ENCODE data around the gene RNF40. TPM values are rescaled to one million over a fixed set of nuclear protein-coding genes. Genes with fewer than 3 reads are reported as not detected.

RNF40 gene
- total and polyA plus RNA-seq, 2 of the 8 experiments (the other 6 are each of a cell fraction or from before 2014, with no cell fraction given): 38.5 to 68.7 TPM

DNA sequence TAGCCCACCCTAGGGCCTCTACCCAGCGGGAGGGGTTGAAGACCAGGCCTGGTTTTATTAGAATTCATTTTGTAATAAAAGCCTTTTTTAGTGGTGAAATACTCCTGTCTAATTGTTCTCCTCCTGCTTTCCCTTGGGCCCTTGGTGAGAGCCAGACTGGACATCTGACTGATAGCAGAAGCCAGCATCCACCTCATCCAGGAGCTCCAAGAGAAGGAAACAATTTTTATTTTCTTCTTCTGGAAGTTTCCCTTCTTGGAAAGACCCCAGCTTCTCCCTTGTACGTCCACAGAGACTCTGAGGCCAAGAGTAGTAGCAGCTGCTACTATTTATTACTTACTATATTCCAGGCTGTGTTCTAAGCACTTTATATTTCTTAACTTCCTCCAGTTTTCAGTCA is 17.9 kb upstream of the RNF40 start:
- no peak overlapping the region for H3K14ac ChIP-seq (ENCODE audit: insufficient read length)
- no peak overlapping the region for H2BK15ac ChIP-seq (ENCODE audit: low read length)
- no peak overlapping the region for H3K27ac ChIP-seq (ENCODE audit: low read depth, low read length)
- no peak overlapping the region for H2AK5ac ChIP-seq (ENCODE audit: low read depth, low read length)
- no peak for DNase-seq (ENCODE audit: low read depth in 1 of 2, low spot score in 2 of 2)
- H3K9me3 ChIP-seq (ENCODE audit: insufficient read depth in 2 of 2, low read depth in 1 of 2, low read length in 1 of 2): no peaks in the 10 kb centered on the region
- no peak overlapping the region for H2AFZ ChIP-seq (ENCODE audit: low read length)
- no peak for FAIRE-seq
- H3K36me3 ChIP-seq (ENCODE audit: control insufficient read depth in 2 of 4, insufficient read depth in 4 of 4, low read length in 3 of 4): peaks cover 0 to 18% (median 2%) of the 10 kb centered on the region in 4 experiments; a peak in 5 of 8 replicates
- no peak overlapping the region for H2BK20ac ChIP-seq (ENCODE audit: low read length)
- H3K9ac ChIP-seq (replicated peaks in 1 of 4; ENCODE audit: extremely low read depth in 1 of 4, low read depth in 3 of 4, low read length in 3 of 4): no peak overlapping the region
- H3K18ac ChIP-seq (ENCODE audit: extremely low read depth, low read length): no peak overlapping the region
- H3K4ac ChIP-seq (replicated peaks; ENCODE audit: insufficient read length, low read depth, low read length): no peak overlapping the region
- no peak overlapping the region for H4K5ac ChIP-seq (ENCODE audit: insufficient read length, low read depth, low read length)
- peaks cover 2 to 3% of the 10 kb centered on the region in 2 experiments for H4K20me1 ChIP-seq (replicated peaks in 1 of 2; ENCODE audit: control insufficient read depth in 1 of 2, insufficient read depth in 2 of 2, low read length in 2 of 2)
- H3K23ac ChIP-seq (ENCODE audit: insufficient read length): no peak overlapping the region
- H3K4me2 ChIP-seq (ENCODE audit: insufficient read depth in 1 of 2, low read depth in 2 of 2, low read length in 2 of 2): no peak overlapping the region
- no peaks in the 10 kb centered on the region for H3K27me3 ChIP-seq (replicated peaks in 1 of 4; ENCODE audit: control insufficient read depth in 3 of 4, extremely low read depth in 1 of 4, insufficient read depth in 3 of 4, low read length in 3 of 4)
- H3K4me3 ChIP-seq (ENCODE audit: extremely low read depth in 1 of 4, insufficient read depth in 2 of 4, low read depth in 3 of 4, low read length in 4 of 4): no peak overlapping the region
- H4K91ac ChIP-seq (replicated peaks; ENCODE audit: insufficient read length, low read length): no peak overlapping the region
- no peak overlapping the region for H2BK12ac ChIP-seq (ENCODE audit: low read depth, low read length)
- no peaks in the 10 kb centered on the region; a peak in 1 of 4 replicates for H3K79me2 ChIP-seq (ENCODE audit: control insufficient read depth in 1 of 2, insufficient read depth in 2 of 2, low read length in 2 of 2)
- CTCF ChIA-PET (ENCODE audit: partially characterized antibody): no interaction called here
- H2BK5ac ChIP-seq (ENCODE audit: low read depth, low read length): no peak overlapping the region
- H3K56ac ChIP-seq (replicated peaks; ENCODE audit: insufficient read length, low read depth, low read length): no peak overlapping the region
- H4K8ac ChIP-seq (ENCODE audit: extremely low read depth, insufficient read depth, low read length): no peak overlapping the region
- 83% methylated on average over 2 of the region's 2 CpGs; no CpG with 5 or more reads in 1 of the 2 experiments for WGBS, 2 experiments (ENCODE audit: extremely low coverage in 1 of 2, insufficient coverage in 1 of 2, insufficient read length in 1 of 2, insufficient replicate concordance in 2 of 2, low coverage in 1 of 2, low lambda C conversion rate in 2 of 2, missing lambda C conversion rate in 1 of 2)
- H3K79me1 ChIP-seq (ENCODE audit: low read depth, low read length): no peaks in the 10 kb centered on the region
- H3K23me2 ChIP-seq (ENCODE audit: low read depth, low read length): peaks cover 5% of the 10 kb centered on the region; the same call in 1 of the 2 replicates
- no peak overlapping the region for H2BK120ac ChIP-seq (replicated peaks; ENCODE audit: low read depth, low read length)
- POLR2A ChIA-PET (ENCODE audit: partially characterized antibody): interaction anchor here (0.8 to 1.3 kb wide), 4 partner anchors 9 to 32 kb away, joined by 3 to 4 read pairs (median 4); partner anchors contain the start of genes CFAP119 and RNF40
- peaks cover 0 to 7% (median 2%) of the 10 kb centered on the region in 4 experiments; a peak in 5 of 7 replicates for H3K4me1 ChIP-seq (replicated peaks in 1 of 4; ENCODE audit: control insufficient read depth in 3 of 4, insufficient read depth in 4 of 4, low read length in 3 of 4)
- no peak for TF ChIP-seq TBP (IDR thresholded peaks at IDR 0.05; ENCODE audit: low read depth, low read length)
- no peak for TF ChIP-seq CTBP2 (IDR thresholded peaks at IDR 0.05; ENCODE audit: borderline replicate concordance, insufficient read depth, insufficient read length, low read length)
- no peak for TF ChIP-seq CEBPB (IDR thresholded peaks at IDR 0.05; ENCODE audit: low read depth, low read length)
- no peak for TF ChIP-seq GTF2F1 (IDR thresholded peaks at IDR 0.05; ENCODE audit: borderline replicate concordance, low read depth, low read length)
- TF ChIP-seq TCF12 (IDR thresholded peaks at IDR 0.05; ENCODE audit: low read depth, low read length): no peak
- no peak for TF ChIP-seq EZH2 (IDR thresholded peaks at IDR 0.05; ENCODE audit: low read depth, low read length, severe bottlenecking)
- TF ChIP-seq CREB1 (IDR thresholded peaks at IDR 0.05): no peak
- TF ChIP-seq ATF2 (IDR thresholded peaks at IDR 0.05; ENCODE audit: low read length): no peak
- TF ChIP-seq SIRT6 (IDR thresholded peaks at IDR 0.05; ENCODE audit: low read length): no peak
- TF ChIP-seq, protein P1, sequence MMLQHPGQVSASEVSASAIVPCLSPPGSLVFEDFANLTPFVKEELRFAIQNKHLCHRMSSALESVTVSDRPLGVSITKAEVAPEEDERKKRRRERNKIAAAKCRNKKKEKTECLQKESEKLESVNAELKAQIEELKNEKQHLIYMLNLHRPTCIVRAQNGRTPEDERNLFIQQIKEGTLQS (IDR thresholded peaks at IDR 0.05; ENCODE audit: insufficient read depth, low read depth, low read length): no peak
- TF ChIP-seq HDAC6 (IDR thresholded peaks at IDR 0.05; ENCODE audit: low read depth, low read length): no peak
- no peak for TF ChIP-seq POU5F1 (IDR thresholded peaks at IDR 0.05; ENCODE audit: low read depth, low read length)

Measured in H1 (cell line).